Measurements from ENCODE around the gene NUSAP1.

NUSAP1 gene

DNA sequence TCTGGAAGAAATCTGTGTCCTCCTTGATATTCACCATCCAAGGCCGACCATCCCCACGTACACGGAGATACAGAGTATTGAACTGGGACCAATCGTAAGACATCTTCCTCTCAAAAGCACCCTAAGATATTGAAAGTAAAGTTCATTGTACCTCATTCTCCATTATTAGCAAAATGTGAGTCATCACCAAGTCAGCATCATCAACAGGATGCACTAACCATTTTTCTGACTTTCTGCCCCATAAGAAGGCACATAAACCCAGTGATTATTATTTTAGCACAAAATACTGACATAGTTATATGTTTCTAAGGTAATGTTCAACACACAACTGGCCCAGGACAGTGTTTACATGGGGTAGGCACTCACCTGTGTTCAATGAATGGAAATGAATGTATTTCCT is 62.2 kb downstream of the NUSAP1 start:
- Histone ChIP-seq H2AFZ (ENCODE audit: low read length) (no peak overlapping the region), H3K9ac (ENCODE audit: low read length) (no peak overlapping the region), H3K4me1 (ENCODE audit: insufficient read depth, low read length, severe bottlenecking) (peaks cover 10% of the 10 kb centered on the region), H3K4me3 (ENCODE audit: low read depth, low read length, poor library complexity, severe bottlenecking) (no peak overlapping the region), H3K36me3 (ENCODE audit: insufficient read depth, low read length) (peaks cover 17% of the 10 kb centered on the region), H3K27me3 (ENCODE audit: insufficient read depth, low read length) (no peaks in the 10 kb centered on the region), H4K20me1 (ENCODE audit: insufficient read depth, low read length) (no peaks in the 10 kb centered on the region), H3F3A (ENCODE audit: insufficient read depth, low read length) (no peaks in the 10 kb centered on the region), H3K4me2 (ENCODE audit: low read length) (no peak overlapping the region), H3K9me3 (ENCODE audit: low read length) (no peaks in the 10 kb centered on the region), H3K27ac (ENCODE audit: low read depth, low read length, poor library complexity, severe bottlenecking) (no peak overlapping the region), H3K9me2 (ENCODE audit: low read depth, low read length) (no peaks in the 10 kb centered on the region), H3K79me2 (ENCODE audit: insufficient read depth, low read length) (no peaks in the 10 kb centered on the region)
- TF ChIP-seq, protein P1, sequence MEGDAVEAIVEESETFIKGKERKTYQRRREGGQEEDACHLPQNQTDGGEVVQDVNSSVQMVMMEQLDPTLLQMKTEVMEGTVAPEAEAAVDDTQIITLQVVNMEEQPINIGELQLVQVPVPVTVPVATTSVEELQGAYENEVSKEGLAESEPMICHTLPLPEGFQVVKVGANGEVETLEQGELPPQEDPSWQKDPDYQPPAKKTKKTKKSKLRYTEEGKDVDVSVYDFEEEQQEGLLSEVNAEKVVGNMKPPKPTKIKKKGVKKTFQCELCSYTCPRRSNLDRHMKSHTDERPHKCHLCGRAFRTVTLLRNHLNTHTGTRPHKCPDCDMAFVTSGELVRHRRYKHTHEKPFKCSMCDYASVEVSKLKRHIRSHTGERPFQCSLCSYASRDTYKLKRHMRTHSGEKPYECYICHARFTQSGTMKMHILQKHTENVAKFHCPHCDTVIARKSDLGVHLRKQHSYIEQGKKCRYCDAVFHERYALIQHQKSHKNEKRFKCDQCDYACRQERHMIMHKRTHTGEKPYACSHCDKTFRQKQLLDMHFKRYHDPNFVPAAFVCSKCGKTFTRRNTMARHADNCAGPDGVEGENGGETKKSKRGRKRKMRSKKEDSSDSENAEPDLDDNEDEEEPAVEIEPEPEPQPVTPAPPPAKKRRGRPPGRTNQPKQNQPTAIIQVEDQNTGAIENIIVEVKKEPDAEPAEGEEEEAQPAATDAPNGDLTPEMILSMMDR (IDR thresholded peaks at IDR 0.05; ENCODE audit: low read length): no peak
- TF ChIP-seq EZH2 (IDR thresholded peaks at IDR 0.05; ENCODE audit: borderline replicate concordance, low read length): no peak

DNA sequence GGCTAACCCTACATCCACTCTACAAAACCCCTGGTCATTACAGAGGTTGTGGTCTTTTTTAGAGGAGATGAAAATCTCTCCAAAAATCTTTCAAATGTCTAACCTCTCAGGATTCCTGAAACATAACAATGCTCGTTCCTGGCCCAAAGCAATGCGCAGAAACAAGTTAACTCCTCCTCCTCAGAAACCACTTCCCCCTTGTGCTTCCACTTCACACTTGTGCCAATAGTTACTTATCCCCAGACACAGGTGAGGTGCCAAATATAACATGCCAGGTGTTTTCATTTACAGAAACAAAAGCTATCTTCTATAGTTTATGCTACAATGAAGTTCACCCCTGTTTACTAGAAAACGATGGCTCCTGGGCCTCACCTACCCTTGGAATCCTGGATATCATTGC is 63.4 kb downstream of the NUSAP1 start:
- H3K4me3 ChIP-seq (ENCODE audit: low read depth, low read length, poor library complexity, severe bottlenecking): no peak overlapping the region
- no peak for TF ChIP-seq EZH2 (IDR thresholded peaks at IDR 0.05; ENCODE audit: borderline replicate concordance, low read length)
- TF ChIP-seq, protein P1 (IDR thresholded peaks at IDR 0.05; ENCODE audit: low read length): no peak
- no peaks in the 10 kb centered on the region for H3K79me2 ChIP-seq (ENCODE audit: insufficient read depth, low read length)
- H3K27me3 ChIP-seq (ENCODE audit: insufficient read depth, low read length): no peaks in the 10 kb centered on the region
- H3K9me3 ChIP-seq (ENCODE audit: low read length): no peaks in the 10 kb centered on the region
- H3K36me3 ChIP-seq (ENCODE audit: insufficient read depth, low read length): peaks cover 17% of the 10 kb centered on the region
- H3K4me2 ChIP-seq (ENCODE audit: low read length): peak overlapping the region; percentile 6; the same call in 1 of the 2 replicates
- H3F3A ChIP-seq (ENCODE audit: insufficient read depth, low read length): no peaks in the 10 kb centered on the region
- H3K9me2 ChIP-seq (ENCODE audit: low read depth, low read length): no peaks in the 10 kb centered on the region
- no peak overlapping the region for H3K9ac ChIP-seq (ENCODE audit: low read length)
- peaks cover 10% of the 10 kb centered on the region for H3K4me1 ChIP-seq (ENCODE audit: insufficient read depth, low read length, severe bottlenecking)
- H4K20me1 ChIP-seq (ENCODE audit: insufficient read depth, low read length): no peaks in the 10 kb centered on the region
- peak overlapping the region; percentile 53 for H3K27ac ChIP-seq (ENCODE audit: low read depth, low read length, poor library complexity, severe bottlenecking)
- no peak overlapping the region for H2AFZ ChIP-seq (ENCODE audit: low read length)

DNA sequence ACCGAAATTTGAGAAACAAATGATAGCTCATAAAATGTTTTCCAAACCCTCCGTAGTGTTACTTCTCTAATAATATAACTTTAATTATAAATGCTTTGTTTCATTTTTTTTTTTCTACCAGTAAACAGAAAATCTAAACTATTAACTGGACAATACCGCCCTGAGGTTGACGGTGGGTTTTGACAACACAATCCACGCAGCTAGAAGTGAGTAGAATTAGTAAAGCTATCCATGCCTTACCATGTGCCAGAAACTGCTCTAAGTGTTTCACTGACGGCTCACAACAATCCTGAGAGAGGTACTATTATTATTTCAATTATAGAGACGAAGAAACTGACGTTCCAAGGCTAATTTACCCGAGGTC is 69.2 kb downstream of the NUSAP1 start:
- H3K9me2 ChIP-seq (ENCODE audit: low read depth, low read length): no peaks in the 10 kb centered on the region
- H3F3A ChIP-seq (ENCODE audit: insufficient read depth, low read length): no peaks in the 10 kb centered on the region
- H3K27me3 ChIP-seq (ENCODE audit: insufficient read depth, low read length): no peaks in the 10 kb centered on the region
- TF ChIP-seq, protein P1 (IDR thresholded peaks at IDR 0.05; ENCODE audit: low read length): no peak
- no peak for TF ChIP-seq EZH2 (IDR thresholded peaks at IDR 0.05; ENCODE audit: borderline replicate concordance, low read length)
- peak overlapping the region; percentile 79 for H3K4me2 ChIP-seq (ENCODE audit: low read length)
- peaks cover 6% of the 10 kb centered on the region; the same call in 1 of the 2 replicates for H3K79me2 ChIP-seq (ENCODE audit: insufficient read depth, low read length)
- no peaks in the 10 kb centered on the region for H3K36me3 ChIP-seq (ENCODE audit: insufficient read depth, low read length)
- H3K4me1 ChIP-seq (ENCODE audit: insufficient read depth, low read length, severe bottlenecking): peaks cover 18% of the 10 kb centered on the region
- no peaks in the 10 kb centered on the region for H4K20me1 ChIP-seq (ENCODE audit: insufficient read depth, low read length)
- peak overlapping the region; percentile 82 for H3K27ac ChIP-seq (ENCODE audit: low read depth, low read length, poor library complexity, severe bottlenecking)
- H3K9ac ChIP-seq (ENCODE audit: low read length): peak overlapping the region; percentile 81
- H2AFZ ChIP-seq (ENCODE audit: low read length): no peak overlapping the region
- H3K4me3 ChIP-seq (ENCODE audit: low read depth, low read length, poor library complexity, severe bottlenecking): peak overlapping the region; percentile 76
- H3K9me3 ChIP-seq (ENCODE audit: low read length): no peaks in the 10 kb centered on the region
